ENCODE results near the gene HECW1. TPM values are rescaled to one million over a fixed set of nuclear protein-coding genes. Genes with fewer than 3 reads are reported as not detected.

HECW1 gene
- total RNA-seq, 4 donors from 2014 or later, result 0.62 to 4.3 (median 1.4) TPM; not detected in 1

DNA sequence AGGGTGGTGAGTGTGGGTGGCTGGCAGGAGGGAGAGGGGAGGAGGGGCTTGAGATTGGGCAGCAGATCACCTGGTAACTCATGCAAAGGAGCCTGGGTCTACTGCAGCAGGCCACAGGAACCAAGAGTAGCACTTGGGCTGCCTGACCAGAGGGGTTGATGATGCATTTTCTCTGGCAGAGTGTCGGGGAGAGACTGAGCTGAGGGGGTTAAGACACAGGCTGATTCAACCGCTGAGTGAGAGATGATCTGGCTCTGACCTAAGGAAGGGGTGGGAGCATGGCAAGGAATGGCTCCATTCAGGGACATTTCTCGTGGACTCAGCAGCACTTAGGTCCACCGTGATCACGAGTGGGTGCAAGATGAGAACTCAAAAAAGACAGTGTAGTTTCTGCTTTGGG is 355.0 kb downstream of the HECW1 start:
- intact Hi-C loops (cut with DNase I; ENCODE audit: low total_unique reads), result no loop called here
- TF ChIP-seq POLR2A (IDR thresholded peaks at IDR 0.05), result no peak
- TF ChIP-seq, protein P1, sequence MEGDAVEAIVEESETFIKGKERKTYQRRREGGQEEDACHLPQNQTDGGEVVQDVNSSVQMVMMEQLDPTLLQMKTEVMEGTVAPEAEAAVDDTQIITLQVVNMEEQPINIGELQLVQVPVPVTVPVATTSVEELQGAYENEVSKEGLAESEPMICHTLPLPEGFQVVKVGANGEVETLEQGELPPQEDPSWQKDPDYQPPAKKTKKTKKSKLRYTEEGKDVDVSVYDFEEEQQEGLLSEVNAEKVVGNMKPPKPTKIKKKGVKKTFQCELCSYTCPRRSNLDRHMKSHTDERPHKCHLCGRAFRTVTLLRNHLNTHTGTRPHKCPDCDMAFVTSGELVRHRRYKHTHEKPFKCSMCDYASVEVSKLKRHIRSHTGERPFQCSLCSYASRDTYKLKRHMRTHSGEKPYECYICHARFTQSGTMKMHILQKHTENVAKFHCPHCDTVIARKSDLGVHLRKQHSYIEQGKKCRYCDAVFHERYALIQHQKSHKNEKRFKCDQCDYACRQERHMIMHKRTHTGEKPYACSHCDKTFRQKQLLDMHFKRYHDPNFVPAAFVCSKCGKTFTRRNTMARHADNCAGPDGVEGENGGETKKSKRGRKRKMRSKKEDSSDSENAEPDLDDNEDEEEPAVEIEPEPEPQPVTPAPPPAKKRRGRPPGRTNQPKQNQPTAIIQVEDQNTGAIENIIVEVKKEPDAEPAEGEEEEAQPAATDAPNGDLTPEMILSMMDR (IDR thresholded peaks at IDR 0.05), result no peak
- WGBS, 2 donors, result 60 to 67% methylated on average over 5 of the region's 5 CpGs
- no peak overlapping the region for H3K4me3 ChIP-seq (ENCODE audit: low read depth, poor library complexity, severe bottlenecking)
- DNase-seq (ENCODE audit: low spot score in 2 of 2), result no peak

DNA sequence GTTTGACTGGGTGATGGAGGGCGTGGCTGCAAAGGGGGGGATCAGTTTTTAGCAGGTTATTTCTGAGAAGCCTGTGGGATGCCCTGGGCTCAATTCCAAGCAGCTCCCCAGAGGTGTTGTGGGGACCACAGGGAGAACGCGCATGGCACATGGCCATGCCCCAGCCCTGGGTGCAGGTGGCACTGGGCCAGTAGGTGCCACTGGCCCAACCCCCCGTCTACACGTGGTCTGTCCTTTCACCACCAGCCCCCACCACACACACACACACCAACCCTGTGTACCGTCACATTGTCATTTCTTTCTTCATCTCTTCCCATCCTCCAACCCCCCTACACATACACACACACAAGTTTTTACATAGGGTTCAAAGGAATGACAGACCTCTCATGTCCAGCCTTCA is 355.4 kb downstream of the HECW1 start:
- intact Hi-C loops (cut with DNase I; ENCODE audit: low total_unique reads), result no loop called here
- WGBS, 2 donors, result 77 to 89% methylated on average over 6 of the region's 6 CpGs
- no peak for DNase-seq (ENCODE audit: low spot score in 2 of 2)
- TF ChIP-seq POLR2A (IDR thresholded peaks at IDR 0.05), result no peak
- TF ChIP-seq, protein P1 (IDR thresholded peaks at IDR 0.05), result no peak
- H3K4me3 ChIP-seq (ENCODE audit: low read depth, poor library complexity, severe bottlenecking), result no peak overlapping the region

DNA sequence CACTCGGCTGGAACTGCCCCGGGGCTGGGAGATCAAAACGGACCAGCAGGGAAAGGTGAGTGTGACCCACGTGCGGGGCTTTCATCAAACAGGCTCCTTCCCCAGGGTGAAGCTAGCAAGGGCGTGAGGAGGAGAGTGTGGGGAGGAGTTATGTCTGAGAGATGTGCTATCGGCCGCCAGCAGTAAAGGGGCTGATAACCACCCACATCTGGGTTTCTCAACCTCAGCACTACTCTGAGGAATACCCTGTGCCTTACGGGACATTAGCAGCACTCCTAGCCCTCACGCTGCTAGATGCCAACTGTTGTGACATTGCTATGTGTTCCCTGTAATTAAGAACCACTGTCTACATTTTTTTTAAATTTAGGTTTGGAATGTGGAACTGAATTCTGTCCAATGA is 356.6 kb downstream of the HECW1 start:
- intact Hi-C loops (cut with DNase I; ENCODE audit: low total_unique reads), result no loop called here
- DNase-seq (ENCODE audit: low spot score in 2 of 2), result no peak
- TF ChIP-seq, protein P1 (IDR thresholded peaks at IDR 0.05), result no peak
- no peak for TF ChIP-seq POLR2A (IDR thresholded peaks at IDR 0.05)
- 72 to 76% methylated on average over 10 of the region's 10 CpGs for WGBS, 2 donors
- H3K4me3 ChIP-seq (ENCODE audit: low read depth, poor library complexity, severe bottlenecking), result no peak overlapping the region

DNA sequence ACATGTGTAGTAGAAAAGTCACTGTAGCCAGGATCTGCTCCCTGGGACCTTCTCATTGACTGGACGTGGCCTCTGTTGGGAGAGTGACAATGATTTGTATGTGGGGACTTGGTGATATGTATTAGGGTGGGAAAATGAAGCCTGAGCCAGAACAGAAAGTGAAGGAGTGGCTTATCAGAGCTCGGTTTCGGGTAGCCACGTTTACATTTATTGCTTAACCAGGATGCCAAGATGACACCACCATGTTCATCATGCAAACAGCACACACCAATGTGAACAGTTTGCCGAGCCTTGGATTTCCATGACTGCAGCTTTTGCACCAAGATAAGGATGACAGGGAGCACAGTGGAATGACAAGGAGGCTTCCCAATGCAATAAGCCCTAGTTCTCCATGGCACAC is 357.7 kb downstream of the HECW1 start:
- TF ChIP-seq POLR2A (IDR thresholded peaks at IDR 0.05), result no peak
- TF ChIP-seq, protein P1 (IDR thresholded peaks at IDR 0.05), result no peak

DNA sequence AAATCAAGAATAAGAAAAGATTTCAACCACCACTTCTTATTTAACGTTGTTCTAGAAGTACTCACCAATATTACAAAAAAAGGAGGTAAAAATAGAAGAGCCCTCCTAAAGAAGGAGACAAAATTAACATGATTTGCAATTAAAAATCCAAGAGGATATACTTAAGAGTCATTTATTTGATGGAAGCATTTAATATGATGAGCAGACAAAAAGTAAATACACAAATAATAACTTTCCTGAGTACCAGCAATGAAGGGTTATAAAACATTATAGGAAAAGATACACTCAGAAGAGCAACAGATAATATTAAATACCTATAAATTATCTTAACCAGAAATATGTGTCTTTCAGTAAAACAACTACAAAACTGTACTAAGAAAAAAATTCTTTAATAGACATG is 363.5 kb downstream of the HECW1 start:
- H3K4me3 ChIP-seq (ENCODE audit: low read depth, poor library complexity, severe bottlenecking), result no peak overlapping the region
- intact Hi-C loops (cut with DNase I; ENCODE audit: low total_unique reads), result no loop called here
- 91 to 94% methylated on average over 1 of the region's 1 CpG for WGBS, 2 donors
- DNase-seq (ENCODE audit: low spot score in 2 of 2), result no peak
- TF ChIP-seq, protein P1 (IDR thresholded peaks at IDR 0.05), result no peak
- no peak for TF ChIP-seq POLR2A (IDR thresholded peaks at IDR 0.05)

More for the DNA sequence above, 357.7 kb downstream of the HECW1 start:
- no peak overlapping the region for H3K4me3 ChIP-seq (ENCODE audit: low read depth, poor library complexity, severe bottlenecking)
- WGBS, 2 donors, result 77 to 89% methylated on average over 5 of the region's 5 CpGs
- DNase-seq (ENCODE audit: low spot score in 2 of 2), result no peak
- intact Hi-C loops (cut with DNase I; ENCODE audit: low total_unique reads), result no loop called here

DNA sequence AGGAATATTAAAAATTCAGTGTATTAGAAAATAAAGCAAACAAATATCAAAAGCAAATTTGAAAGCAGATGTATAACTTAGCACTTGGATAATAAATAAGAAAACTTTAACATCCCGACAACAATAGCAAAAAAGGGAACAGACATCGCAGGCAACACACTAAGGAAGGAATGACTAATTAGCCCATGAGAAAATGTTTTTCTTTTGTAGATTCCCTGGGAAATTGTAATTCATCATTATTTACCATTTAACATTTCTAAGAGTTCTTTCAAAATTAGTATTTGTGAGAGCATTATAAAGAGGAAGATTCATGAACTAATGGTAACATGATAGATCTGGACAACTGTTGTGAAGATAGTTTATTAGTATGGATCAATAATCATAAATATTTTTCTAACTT is 364.4 kb downstream of the HECW1 start:
- intact Hi-C loops (cut with DNase I; ENCODE audit: low total_unique reads), result no loop called here
- no peak overlapping the region for H3K4me3 ChIP-seq (ENCODE audit: low read depth, poor library complexity, severe bottlenecking)
- 85 to 92% methylated on average over 2 of the region's 2 CpGs for WGBS, 2 donors
- TF ChIP-seq, protein P1 (IDR thresholded peaks at IDR 0.05), result no peak
- TF ChIP-seq POLR2A (IDR thresholded peaks at IDR 0.05), result no peak
- no peak for DNase-seq (ENCODE audit: low spot score in 2 of 2)

All from lower leg skin (tissue), 4 donors.